ELR (cell line): ENCODE results near the gene LCOR.

Source experiments
- DNase-seq: peaks from one replicate; pipeline ENCODE4 v3.0.0-alpha.2; 2015; ENCODE audit warnings: low read depth

LCOR gene

DNA sequence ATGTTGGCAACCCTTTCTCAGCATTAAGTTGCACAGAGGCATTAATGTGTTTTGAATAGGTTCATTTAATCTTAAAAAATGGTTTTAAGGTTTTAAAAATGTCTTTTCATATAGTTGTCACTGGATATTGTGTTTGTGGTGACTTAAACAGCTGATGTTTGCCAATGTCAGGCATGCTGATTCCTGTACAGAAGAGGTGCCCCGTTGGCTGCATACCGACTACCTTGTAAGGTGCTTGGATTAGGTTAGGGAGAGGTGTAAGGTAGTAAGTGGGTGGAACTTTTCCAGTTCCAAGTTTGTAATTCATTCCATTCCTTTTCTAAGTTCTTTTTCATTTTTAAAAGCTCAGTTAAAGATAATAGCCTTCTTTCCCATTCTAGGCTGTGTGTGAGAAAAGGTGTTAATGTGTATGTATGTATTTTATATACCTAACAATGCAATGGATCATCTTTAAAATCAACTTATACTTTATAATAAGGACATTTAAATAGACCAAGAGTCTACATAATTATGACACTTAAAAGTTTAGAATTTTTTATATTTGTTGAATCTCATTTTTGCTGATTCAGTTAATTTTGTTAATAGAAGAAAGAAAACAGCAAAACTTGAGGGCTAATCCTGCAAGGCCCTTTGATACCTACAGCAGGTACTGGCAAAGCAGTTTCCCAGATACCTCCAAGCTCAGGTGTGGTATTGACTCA, 155.2 kb downstream of the LCOR start:
- no peak for DNase-seq

DNA sequence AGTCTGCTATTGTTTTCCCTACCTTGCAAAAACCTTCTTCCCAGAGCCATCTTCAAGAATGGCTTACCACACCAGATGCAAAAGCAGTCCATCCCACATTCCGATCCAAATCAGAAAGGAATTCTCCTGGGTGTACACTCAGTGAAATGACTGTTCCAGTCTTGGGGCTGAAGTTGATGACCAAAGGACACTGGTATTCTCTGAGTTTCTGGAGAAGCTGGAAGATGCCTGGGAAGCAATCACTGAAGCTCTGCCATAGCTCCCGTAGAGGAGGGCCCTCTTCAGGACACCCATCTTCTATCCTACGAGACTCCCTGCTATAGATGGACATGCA, 155.7 kb downstream of the LCOR start:
- DNase-seq, result peak; percentile 58

DNA sequence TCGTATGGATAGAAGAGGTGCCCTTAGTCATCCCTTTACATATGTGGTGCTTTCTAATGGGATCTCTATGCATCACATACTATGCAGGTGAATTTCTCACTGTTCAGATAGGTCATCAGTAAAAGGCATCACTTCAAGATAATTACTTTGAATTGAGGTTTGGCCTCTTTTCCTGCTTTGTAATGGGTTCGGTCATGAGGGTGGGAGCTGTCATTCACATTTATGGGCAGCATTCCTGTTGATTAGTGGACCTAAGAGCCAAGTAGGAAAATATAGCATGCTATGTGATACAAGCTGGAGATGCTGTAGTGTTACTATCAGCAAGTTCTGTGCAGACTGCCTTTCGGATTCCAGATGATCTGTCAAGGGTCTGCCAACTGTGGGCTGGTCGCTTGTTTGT, 156.3 kb downstream of the LCOR start:
- peak; percentile 7 for DNase-seq

DNA sequence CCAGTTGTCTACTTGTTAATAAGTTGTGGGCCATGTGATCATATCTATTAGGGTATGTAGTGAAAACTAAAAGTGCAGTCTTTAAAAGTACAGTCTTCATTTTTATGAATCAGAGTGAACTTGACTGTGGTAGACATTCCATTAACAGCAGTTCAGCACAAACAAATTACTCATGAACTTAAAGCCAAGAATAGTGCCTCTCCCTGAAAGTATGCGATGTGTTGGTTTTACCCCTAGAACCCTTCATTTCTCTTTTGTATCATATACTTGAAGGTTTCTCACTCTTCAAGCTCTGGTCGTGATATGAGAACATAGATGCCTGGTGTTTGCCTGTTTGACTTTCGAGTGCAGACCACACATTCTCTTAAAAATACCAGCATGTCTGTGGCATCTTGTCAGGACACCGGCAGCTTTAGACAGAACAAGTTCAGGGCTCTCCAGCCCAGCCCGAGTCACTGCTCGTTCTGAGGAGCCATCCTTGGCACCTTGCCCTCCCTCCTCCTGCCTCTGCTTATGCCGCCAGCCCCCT, 159.3 kb downstream of the LCOR start:
- peak; percentile 82 for DNase-seq

DNA sequence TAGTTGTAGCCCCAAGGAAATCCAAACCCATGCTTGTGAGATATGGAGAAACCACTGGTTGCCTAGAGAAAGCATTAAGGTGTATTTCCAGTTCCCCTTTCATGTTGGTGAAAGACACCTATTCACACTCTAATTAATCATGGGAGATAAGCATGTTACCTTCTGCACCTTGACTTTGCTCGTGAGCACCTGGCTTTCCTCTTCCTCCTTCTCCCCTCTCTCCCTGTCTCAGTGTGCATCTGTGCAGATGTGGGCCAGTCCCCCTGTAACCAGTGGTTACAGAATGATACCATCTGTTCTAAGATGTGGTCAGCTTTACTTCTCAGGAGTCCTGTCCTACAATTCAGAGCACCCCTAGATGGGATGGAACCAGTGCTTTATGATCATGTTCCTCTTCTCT, 160.6 kb downstream of the LCOR start:
- DNase-seq, result no peak

DNA sequence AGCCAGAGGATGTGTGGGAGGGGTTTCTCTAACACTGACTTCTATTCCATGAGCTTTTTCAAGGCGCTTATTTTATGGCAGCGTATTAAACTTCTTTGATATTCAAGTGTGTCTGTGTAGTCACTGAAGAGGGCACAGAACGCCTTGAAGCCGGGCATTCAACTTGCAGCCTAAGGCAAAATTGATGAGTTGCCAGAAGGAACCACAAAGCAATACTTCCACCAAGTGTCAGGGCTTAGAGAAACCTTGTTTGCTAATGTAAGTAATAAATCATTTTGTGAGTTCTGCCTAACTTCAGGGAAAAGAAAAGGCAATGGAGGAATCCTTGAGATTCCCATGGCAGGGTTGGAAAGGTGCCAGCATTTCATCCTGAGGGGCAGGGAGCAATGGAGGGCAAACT, 163.8 kb downstream of the LCOR start:
- DNase-seq, result peak; percentile 49

DNA sequence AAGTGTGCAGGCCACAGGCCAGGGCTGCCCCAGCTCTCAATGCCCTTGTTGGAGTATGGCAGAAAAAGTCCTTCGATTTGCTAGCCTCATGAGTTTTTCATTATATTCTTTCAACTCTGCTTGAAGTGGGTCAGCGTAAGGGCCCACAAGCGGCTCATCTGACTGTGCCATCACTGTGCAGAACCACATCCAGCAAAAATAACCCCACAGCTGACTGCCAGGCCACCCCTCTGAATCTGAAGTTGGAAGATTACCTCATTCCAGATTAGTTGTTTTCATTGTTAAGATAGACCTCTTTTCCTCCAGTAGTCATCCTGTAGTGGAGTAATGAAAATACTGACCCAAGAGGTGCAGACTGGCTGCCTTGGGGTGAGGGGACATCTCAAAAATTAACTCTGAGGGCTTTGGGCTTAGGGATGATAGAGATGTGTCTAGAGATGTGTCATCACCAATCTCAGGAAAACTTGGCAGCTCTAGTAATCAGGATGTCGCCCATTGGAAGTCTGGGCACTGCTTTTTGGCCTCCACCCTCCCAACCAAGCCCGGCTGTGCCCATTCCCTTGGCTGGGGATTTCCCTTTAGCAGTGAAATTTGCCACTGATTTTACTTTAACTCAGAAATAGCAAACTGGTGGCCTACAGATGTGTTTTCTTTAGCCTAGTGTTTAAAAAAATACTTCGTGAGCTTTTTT, 164.3 kb downstream of the LCOR start:
- no peak for DNase-seq

DNA sequence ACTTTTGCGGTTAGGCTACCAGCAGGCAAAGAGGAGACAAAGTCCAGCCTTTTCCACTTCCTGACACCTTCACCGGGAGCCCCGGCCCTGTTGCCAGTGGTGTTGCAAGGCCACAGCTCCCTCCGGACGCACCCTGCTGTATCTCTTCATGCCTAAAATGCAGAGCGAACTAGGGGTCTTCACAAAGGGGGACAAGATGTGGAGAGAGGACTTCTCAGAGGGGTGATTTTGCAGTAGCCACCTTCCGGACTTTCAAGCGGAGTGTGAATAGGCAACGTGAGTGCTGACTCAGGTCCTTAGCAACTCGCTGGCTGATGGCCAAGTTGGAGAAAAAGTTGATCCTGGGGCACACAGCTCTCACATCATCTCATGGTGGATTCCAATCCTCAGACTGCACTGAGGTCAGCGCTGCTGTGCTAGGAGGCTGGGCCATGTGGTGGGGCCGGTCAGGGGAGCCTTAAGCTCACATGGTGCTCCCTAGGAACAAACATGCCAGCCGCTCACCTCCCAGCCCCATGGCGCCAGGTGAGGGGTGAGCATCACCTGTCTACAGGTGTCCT, 166.3 kb downstream of the LCOR start:
- peak; percentile 51 for DNase-seq

DNA sequence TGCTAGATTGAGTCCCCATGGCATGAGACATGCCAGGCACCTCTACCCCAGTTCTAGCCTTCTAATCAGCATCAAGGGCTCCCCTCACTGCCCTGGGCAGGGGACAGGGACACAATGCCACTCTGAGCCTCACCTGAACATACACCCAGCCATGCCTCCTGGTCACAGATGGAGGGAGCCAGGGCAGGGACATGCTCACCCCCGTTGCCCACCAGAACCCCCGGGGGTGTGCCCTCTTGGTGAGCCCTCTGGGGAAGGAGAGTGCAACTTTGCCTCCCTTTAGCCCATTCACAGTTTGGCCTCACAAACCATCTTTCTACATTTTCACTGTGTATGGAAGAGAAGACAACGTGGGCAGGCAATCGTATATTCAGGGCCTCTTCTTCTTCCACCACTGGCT, 167.2 kb downstream of the LCOR start:
- no peak for DNase-seq

DNA sequence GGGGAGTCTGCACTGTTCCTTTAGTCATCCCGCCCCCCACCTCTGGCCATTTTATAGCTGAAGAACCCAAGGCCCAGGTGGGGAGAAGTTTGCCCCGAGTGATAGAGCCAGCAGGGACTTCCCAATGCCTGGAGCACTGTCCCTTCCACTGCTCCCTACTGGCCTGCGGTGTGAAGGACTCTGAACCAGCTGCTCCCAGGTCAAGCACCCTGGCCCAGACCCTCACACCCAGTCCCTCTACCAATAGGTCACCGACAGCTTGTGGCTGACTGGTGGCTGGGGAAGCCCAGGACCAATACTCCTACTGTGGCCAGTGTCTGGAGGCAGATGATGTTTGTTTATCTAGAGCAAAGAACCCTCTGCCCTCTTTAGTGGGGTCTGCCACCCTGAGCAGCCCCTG, 167.9 kb downstream of the LCOR start:
- DNase-seq, result no peak

DNA sequence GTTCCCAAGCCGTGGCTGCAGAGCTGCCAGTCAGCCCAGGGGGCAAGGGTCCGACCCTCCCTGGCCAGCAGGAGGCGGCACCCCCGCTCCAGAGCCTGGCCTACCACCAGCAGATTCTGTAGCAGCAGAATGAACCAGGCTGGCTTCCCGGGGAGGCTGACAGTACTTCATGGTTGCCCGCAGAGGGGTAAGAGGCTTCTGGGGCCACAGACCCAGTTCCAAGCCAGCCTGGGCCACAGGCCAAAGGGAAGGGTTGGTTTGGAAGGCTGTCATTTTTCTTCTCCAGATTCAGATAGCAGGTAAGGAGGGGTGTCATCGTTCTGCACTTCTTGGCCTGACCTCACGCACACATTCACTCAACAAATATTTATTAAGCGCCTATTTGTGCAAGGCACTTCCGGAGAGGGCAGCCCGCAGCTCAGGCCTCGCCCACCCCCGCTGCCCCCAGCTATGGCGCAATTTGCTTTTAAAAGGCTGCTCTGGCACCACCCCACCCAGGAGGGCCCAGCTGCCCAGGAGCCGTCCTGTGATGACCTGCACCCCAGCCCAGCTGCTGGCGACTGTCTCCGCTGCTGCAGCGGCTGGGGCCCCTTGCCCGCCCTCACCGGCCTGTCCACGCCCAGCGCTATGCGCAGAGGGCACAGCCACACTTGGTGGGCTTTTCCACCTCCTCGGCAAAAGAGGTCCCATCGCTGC, 168.5 kb downstream of the LCOR start:
- no peak for DNase-seq

DNA sequence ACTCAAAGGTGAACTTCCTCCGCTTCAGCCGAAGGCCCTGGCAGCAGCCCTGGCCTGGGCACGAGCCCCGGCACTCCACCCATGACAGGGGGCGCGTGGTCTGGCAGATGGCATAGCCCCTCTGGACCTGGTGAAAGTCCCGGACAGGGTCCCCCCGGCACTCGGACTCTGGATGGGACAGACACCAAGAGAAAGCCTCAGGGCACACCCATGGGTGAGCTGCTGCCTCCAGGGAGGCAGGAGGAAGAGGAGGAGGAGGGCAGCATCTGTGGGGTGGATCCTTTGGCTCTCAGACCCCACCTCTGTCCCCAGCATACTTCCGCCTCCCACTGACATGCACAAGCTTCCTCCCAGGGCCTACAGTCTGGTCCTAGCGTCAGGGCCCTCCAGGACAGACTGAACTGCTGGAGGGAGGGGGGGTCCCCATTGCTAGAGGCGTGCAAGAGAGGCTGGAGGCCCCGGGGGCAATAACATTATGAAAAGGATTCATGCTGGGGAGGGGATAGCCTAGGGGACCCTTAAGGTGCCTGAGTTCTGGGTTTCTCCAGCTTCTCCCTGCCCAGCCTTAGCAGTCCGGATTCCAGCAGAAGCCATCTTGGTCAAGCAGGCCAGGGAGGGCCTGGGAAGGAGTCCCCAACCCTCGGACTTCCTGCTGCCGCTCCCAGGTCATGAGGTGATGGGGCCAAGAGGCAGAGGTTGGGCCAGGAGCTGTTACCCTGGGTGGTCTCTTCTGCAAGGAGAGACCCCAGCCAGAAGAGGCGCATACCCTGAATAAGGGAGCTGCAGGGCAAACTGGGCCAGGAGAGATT, 169.3 kb downstream of the LCOR start:
- no peak for DNase-seq

DNA sequence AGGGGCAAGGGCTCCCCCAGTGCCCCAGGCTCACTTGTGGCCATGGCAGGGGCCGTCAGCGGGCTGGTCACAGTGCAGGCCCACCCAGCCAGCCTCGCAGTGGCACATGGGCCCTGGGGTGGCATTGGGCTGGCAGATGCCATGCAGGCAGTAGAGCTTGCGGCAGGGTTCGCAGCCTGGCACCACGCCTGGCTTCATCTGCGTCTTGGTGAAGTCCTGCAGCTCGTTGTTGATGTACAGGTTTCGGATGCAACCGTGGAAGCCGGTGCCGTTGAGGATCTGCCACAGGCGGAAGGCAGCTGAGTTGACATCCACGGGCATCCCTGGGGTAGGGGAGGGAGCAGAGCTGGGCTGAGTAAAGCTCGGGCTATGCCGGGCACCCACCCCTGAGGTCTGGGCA, 170.6 kb downstream of the LCOR start:
- no peak for DNase-seq

DNA sequence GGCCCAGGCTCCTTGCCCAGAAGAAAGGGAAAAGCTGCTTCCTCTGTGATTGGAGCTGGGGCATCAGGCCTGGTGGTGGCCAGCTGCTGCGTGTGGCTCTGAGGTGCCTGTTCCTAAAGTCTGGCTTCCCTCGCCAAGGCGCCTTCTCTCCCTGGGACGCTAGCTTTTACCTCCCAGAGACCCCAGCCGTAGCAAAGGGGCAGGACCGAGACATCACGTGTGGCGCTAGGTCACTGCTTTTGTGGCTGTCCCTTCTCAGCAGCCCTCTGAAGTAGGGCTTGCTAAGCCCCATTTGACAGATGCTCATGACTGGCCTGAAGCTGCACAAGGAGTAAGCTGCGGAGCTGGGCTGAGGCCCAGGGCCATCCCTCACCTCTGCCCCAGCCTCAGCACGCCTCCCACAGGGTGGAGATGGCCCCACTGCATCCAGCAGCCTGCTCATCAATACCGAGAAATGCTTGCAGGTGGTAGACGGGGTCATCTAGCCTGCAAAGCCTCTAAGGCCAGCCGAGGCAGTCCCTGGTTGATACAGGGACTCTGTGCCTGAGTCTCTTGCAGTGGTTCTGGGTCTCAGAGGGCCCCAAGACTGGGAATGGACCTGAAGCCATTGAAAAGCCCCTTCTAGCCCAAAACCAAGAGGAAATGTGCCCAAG, 171.2 kb downstream of the LCOR start:
- no peak for DNase-seq

DNA sequence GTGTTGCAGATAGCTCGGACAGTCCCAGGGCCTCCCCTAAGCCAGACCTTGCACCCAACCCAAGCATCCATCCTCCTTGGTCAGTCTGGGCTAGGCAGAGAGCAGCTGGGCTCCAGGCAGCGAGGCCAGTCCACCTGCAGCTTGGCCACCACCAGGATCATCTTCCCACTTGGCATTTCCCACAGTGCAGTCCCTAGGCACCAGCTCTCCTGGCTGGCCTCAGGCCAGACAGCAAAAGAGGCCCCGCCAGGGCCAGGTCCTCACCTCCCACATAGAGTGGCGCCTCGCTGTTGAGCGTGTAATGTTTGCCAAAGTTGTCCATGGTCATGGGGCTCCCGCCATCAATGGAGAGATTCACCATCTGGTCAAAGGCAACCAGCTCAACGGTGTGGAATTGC, 171.7 kb downstream of the LCOR start:
- DNase-seq, result no peak

DNA sequence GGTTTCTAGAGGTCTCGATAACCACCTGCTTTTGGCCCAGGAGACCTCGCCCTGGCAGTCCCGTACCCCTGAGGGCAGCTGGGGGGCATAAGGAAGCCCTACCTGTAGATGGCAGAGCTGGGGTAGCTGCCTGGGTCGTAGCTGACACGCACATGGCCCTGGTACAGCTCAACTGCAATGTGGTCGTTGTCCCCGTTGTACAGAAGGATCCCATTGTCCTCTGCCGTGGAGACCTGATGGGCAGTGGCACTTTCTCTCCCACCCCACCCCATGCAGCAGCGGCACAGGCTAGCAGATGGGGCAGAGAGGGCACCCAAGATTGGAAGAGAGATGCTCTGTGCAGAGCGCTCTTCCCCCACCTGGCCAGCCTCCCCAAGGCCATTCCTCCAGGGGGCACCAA, 172.5 kb downstream of the LCOR start:
- DNase-seq, result no peak

DNA sequence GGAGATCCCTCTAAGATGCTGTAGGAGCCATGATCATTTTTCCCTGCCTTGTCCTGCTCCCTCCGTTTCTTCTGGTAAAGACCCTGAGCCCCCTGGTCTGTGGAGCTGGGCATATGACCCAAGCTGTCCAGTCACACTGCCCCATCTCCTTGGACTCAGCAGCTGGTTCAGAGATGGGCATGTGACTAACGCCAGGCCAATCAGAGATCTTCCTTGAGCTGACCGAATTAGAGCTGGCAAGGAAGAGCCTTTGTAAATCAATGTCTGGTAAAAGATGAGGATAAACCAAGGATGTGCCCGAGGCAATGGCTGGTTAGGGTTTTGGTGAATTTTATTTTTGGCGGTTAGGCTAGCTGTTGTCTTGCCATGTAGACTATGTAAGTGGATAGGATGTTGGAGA, 173.3 kb downstream of the LCOR start:
- no peak for DNase-seq

DNA sequence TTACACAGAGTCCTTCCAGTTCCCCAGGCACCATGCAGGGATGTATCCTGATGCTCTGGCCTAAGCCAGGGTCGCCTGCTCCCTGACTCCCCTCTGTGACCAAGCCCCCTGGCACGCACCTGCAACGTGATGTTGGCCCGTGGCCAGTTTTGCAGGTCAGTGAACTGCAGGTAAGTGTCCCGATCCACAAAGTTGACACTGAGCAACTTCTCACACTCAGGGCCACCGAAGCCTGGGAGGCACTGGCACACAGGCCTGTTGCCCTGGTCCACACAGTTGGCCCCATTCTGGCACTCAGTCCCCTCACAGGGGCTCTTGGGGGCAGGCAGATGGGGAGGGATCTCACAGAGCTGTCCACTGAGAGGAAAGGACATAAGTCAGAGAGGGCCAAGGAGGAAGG, 174.3 kb downstream of the LCOR start:
- DNase-seq, result no peak

DNA sequence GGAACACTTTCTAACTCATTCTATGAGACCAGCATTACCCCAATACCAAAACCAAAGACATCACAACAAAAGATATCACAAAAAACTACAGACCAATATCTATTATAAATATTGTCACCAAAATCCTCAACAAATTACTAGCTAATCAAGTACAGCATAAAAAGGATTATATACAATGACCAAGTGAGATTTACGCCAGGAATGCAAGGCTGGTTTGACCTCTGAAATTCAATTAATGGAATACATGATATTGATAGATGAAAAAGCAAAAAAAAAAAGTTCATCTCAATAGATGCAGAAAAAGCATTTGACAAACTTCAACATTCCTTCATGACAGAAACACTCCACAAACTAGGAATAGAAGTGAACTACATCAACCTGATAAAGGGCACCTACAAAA, 175.3 kb downstream of the LCOR start:
- DNase-seq, result no peak

DNA sequence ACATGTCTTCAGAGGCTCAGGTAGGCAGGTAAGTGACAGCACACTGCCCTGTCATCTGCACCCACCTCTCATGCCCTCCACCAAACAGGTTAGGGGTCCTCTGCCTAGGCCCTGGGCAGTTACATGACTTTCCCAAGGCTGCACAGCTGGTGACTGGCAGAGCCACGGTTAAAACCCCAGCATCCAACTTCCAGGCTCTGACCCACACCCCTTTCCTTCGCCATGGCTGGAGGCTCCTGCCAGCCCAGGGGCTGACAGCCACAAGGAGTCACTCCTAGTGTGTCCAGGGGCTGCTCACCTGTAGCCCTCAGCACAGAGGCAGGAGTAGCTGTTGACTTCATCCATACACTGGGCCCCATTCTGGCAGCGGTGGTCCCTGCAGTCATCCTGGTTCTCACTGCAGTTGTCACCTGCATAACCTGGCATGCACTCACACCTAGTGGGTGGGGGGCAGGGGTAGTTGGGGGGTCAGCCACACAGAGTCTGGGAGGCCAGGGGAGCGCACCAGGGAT, 178.7 kb downstream of the LCOR start:
- no peak for DNase-seq

DNA sequence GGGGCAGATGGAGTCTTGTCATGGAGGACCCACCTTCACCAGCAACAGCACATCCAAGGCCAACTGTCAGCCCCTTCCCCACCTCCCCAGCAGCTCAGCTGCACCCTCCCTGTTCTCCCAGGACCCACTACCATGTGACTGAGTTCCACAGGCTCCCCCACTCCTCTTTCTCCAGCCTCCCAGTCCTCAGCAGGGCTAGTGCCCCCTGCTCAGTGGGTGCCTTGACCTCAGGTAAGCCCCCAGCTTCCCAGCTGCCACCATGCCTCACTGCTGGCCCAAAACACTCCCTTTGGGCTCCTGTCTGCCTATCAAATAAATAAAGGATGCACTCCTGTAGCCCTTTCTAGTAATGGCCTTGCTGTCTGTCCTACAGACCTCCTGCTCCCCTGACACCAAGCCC, 179.3 kb downstream of the LCOR start:
- no peak for DNase-seq
